Measurements from ENCODE around the gene SMOC2. TPM values are rescaled to one million over a fixed set of nuclear protein-coding genes. Genes with fewer than 3 reads are reported as not detected.

Gene SMOC2
- total and polyA plus RNA-seq, 2 of the 4 experiments (the other 2 are of a cell fraction), result not detected

- no peak overlapping the region for H3K23ac ChIP-seq (ENCODE audit: low read depth, low read length)
- no peak overlapping the region for H3K14ac ChIP-seq (replicated peaks; ENCODE audit: low read depth, low read length)
- no peak for DNase-seq
- H2AFZ ChIP-seq (replicated peaks; ENCODE audit: low read length, poor library complexity), result no peak overlapping the region
- no peak overlapping the region for H4K5ac ChIP-seq (ENCODE audit: low read depth, low read length)
- H2AK5ac ChIP-seq (ENCODE audit: low read depth, low read length), result no peak overlapping the region
- H3K4ac ChIP-seq (ENCODE audit: low read depth, low read length), result no peak overlapping the region
- no TSS peak for BruUV-seq (replicated peaks)
- H3K9me1 ChIP-seq (ENCODE audit: insufficient read depth, low read length), result no peaks in the 10 kb centered on the region
- 28% methylated on average over 7 of the region's 18 CpGs; no CpG with 5 or more reads in 1 of the 2 experiments for WGBS, 2 experiments (ENCODE audit: extremely low coverage in 2 of 2, insufficient read length in 1 of 2)
- no peak overlapping the region for H4K91ac ChIP-seq (ENCODE audit: insufficient read depth, low read depth, low read length)
- intact Hi-C loops (cut with micrococcal nuclease) (no loop called here), dilution Hi-C loops (cut with HindIII; ENCODE audit: low sequenced_read_pairs, unreplicated experiment) (no loop called here), in situ Hi-C loops (cut with MboI; ENCODE audit: low sequenced_read_pairs) (no loop called here)
- CTCF ChIA-PET, result no interaction called here
- H3K27ac ChIP-seq (ENCODE audit: insufficient read depth, low read length), result no peak overlapping the region
- H4K20me1 ChIP-seq (ENCODE audit: insufficient read depth, low read length), result no peaks in the 10 kb centered on the region
- no peak overlapping the region for H2BK5ac ChIP-seq (ENCODE audit: low read depth, low read length, poor library complexity, severe bottlenecking)
- H2AK9ac ChIP-seq (replicated peaks; ENCODE audit: low read depth, low read length, poor library complexity), result no peak overlapping the region
- ATAC-seq (ENCODE audit: low read depth), result no peak
- H3K4me2 ChIP-seq (ENCODE audit: low read depth, low read length), result no peak overlapping the region
- H3K4me1 ChIP-seq (ENCODE audit: control insufficient read depth, insufficient read depth, low read length), result no peaks in the 10 kb centered on the region
- no peak overlapping the region for H2BK15ac ChIP-seq (ENCODE audit: low read depth, low read length)
- TF ChIP-seq CTCF (conservative IDR thresholded peaks at IDR 0.05; ENCODE audit: low read depth, low read length), result no peak
- TF ChIP-seq ELK1 (IDR thresholded peaks at IDR 0.05; ENCODE audit: borderline replicate concordance, low read depth, low read length), result no peak
- no peak for TF ChIP-seq CHD1 (IDR thresholded peaks at IDR 0.05; ENCODE audit: low read depth, low read length)
- no peak for TF ChIP-seq NFE2L2 (IDR thresholded peaks at IDR 0.05; ENCODE audit: low read depth, low read length)
- no peak for TF ChIP-seq RCOR1 (IDR thresholded peaks at IDR 0.05; ENCODE audit: insufficient replicate concordance, low read length)
- H3K79me1 ChIP-seq (ENCODE audit: low read depth in 1 of 2, low read length in 2 of 2), result no peaks in the 10 kb centered on the region
- H3K27me3 ChIP-seq (ENCODE audit: control insufficient read depth, insufficient read depth, low read length), result no peaks in the 10 kb centered on the region
- no peak overlapping the region for H3K4me3 ChIP-seq (ENCODE audit: insufficient read depth, low read depth, low read length)
- no peak overlapping the region for H2BK20ac ChIP-seq (ENCODE audit: low read depth, low read length)
- no peak overlapping the region for H2BK120ac ChIP-seq (ENCODE audit: low read depth, low read length)
- no peaks in the 10 kb centered on the region for H3K36me3 ChIP-seq (ENCODE audit: control insufficient read depth, insufficient read depth, low read length)
- no peak overlapping the region for H4K8ac ChIP-seq (ENCODE audit: low read depth in 2 of 2, low read length in 2 of 2)
- H3K9me3 ChIP-seq (ENCODE audit: control insufficient read depth, insufficient read depth, low read length), result peaks cover 36% of the 10 kb centered on the region
- no peak overlapping the region for H3K18ac ChIP-seq (ENCODE audit: low read depth, low read length)
- POLR2A ChIA-PET (ENCODE audit: unreplicated experiment), result no interaction called here
- H3K56ac ChIP-seq (ENCODE audit: extremely low read depth, insufficient read depth, low read length), result no peak overlapping the region
- H3K9ac ChIP-seq (ENCODE audit: low read depth, low read length), result no peak overlapping the region
Measured at GRCh38 chr6:168452685-168453377, 11.8 kb downstream of the SMOC2 start.

Data from IMR-90 (cell line).